Measurements from ENCODE around the gene DTNB.
"Not testable (repeated sequence)": the region's sequence is repeated elsewhere in the genome, so short reads cannot be mapped to it uniquely, and the experiment has no call there.

DTNB gene

GRCh38 chr2:25684577-25685473 is 11.4 kb upstream of the DTNB start:
- no peak for DNase-seq (ENCODE audit: low read depth in 2 of 2)

GRCh38 chr2:25682082-25682481 is 8.7 kb upstream of the DTNB start:
- no peak for DNase-seq (ENCODE audit: low read depth in 2 of 2)

GRCh38 chr2:25677877-25678276 is 4.5 kb upstream of the DTNB start:
- DNase-seq (ENCODE audit: low read depth in 2 of 2) = no peak

- DNase-seq (ENCODE audit: low read depth in 2 of 2) = peak in 1 of 2 donors; percentile 4
Measured at GRCh38 chr2:25674077-25674362, 643 bp upstream of the DTNB start.

- peak; percentile 23 to 44 for DNase-seq (ENCODE audit: low read depth in 2 of 2)
Measured at GRCh38 chr2:25672494-25673299, 680 bp downstream of the DTNB start.

- no peak for DNase-seq (ENCODE audit: low read depth in 2 of 2)
Measured at GRCh38 chr2:25671622-25672021, 1.8 kb downstream of the DTNB start.

- no peak for DNase-seq (ENCODE audit: low read depth in 2 of 2)
Measured at GRCh38 chr2:25669520-25669919, 3.9 kb downstream of the DTNB start.

- DNase-seq (ENCODE audit: low read depth in 2 of 2) = no peak
Measured at GRCh38 chr2:25666218-25666617, 7.2 kb downstream of the DTNB start.

- DNase-seq (ENCODE audit: low read depth in 2 of 2) = not testable (repeated sequence)
Measured at GRCh38 chr2:25665429-25665828, 7.9 kb downstream of the DTNB start.

GRCh38 chr2:25664965-25665307 is 8.4 kb downstream of the DTNB start:
- no peak for DNase-seq (ENCODE audit: low read depth in 2 of 2)

GRCh38 chr2:25664183-25664964 is 9.0 kb downstream of the DTNB start:
- DNase-seq (ENCODE audit: low read depth in 2 of 2) = no peak

GRCh38 chr2:25655316-25655715 is 18.1 kb downstream of the DTNB start:
- DNase-seq (ENCODE audit: low read depth in 2 of 2) = no peak

GRCh38 chr2:25654801-25655200 is 18.6 kb downstream of the DTNB start:
- DNase-seq (ENCODE audit: low read depth in 2 of 2) = no peak

- DNase-seq (ENCODE audit: low read depth in 2 of 2) = no peak
Measured at GRCh38 chr2:25651782-25652455, 21.5 kb downstream of the DTNB start.

- no peak for DNase-seq (ENCODE audit: low read depth in 2 of 2)
Measured at GRCh38 chr2:25651066-25651465, 22.3 kb downstream of the DTNB start.

GRCh38 chr2:25650256-25650655 is 23.1 kb downstream of the DTNB start:
- DNase-seq (ENCODE audit: low read depth in 2 of 2) = no peak

- no peak for DNase-seq (ENCODE audit: low read depth in 2 of 2)
Measured at GRCh38 chr2:25649786-25650185, 23.6 kb downstream of the DTNB start.

- no peak for DNase-seq (ENCODE audit: low read depth in 2 of 2)
Measured at GRCh38 chr2:25642298-25642697, 31.1 kb downstream of the DTNB start.

- DNase-seq (ENCODE audit: low read depth in 2 of 2) = no peak
Measured at GRCh38 chr2:25639696-25640095, 33.7 kb downstream of the DTNB start.

GRCh38 chr2:25639131-25639530 is 34.2 kb downstream of the DTNB start:
- DNase-seq (ENCODE audit: low read depth in 2 of 2) = no peak

GRCh38 chr2:25635797-25636196 is 37.6 kb downstream of the DTNB start:
- DNase-seq (ENCODE audit: low read depth in 2 of 2) = no peak

GRCh38 chr2:25633801-25634200 is 39.6 kb downstream of the DTNB start:
- not testable (repeated sequence) for DNase-seq (ENCODE audit: low read depth in 2 of 2)

All from stimulated activated CD4-positive, alpha-beta T cell treated with anti-CD3 and anti-CD28 coated beads, Interleukin-1b, Interleukin-23, amount 100 ng/mL, for 1 hour (primary cell).